HS-27A (cell line): ENCODE measurements around the gene ZNF488.

Experiments
- DNase-seq: peaks from one replicate; pipeline ENCODE4 v3.0.0-alpha.2; 2012; ENCODE audit warnings: low read depth, missing footprints

The ZNF488 gene

GRCh38 chr10:47329855-47330254, 54.2 kb downstream of the ZNF488 start:
- no peak for DNase-seq

GRCh38 chr10:47326927-47327330, 57.2 kb downstream of the ZNF488 start:
- no peak for DNase-seq

GRCh38 chr10:47326306-47326926, 57.7 kb downstream of the ZNF488 start:
- no peak for DNase-seq

GRCh38 chr10:47325303-47326291, 58.5 kb downstream of the ZNF488 start:
- no peak for DNase-seq

- no peak for DNase-seq
These were observed 60.3 kb downstream of the ZNF488 start for GRCh38 chr10:47323636-47324296.

- DNase-seq = no peak
These were observed 61.0 kb downstream of the ZNF488 start for GRCh38 chr10:47323087-47323486.

GRCh38 chr10:47322300-47323061, 61.6 kb downstream of the ZNF488 start, which contains the start of gene GDF2:
TSS of gene GDF2 (plus strand) at chr10:47322454. CDS start at chr10:47322669, 215 bp downstream.
- DNase-seq = no peak

- DNase-seq = no peak
These were observed 62.4 kb downstream of the ZNF488 start for GRCh38 chr10:47321521-47322195.

- no peak for DNase-seq
These were observed 63.3 kb downstream of the ZNF488 start for GRCh38 chr10:47320812-47321211.

- DNase-seq = no peak
These were observed 64.3 kb downstream of the ZNF488 start for GRCh38 chr10:47319784-47320183.

GRCh38 chr10:47318706-47319105, 65.4 kb downstream of the ZNF488 start:
- no peak for DNase-seq

- DNase-seq = no peak
These were observed 66.8 kb downstream of the ZNF488 start for GRCh38 chr10:47317251-47317650.

GRCh38 chr10:47316131-47316530, 68.0 kb downstream of the ZNF488 start:
- DNase-seq = no peak
